Measurements from ENCODE around the gene SIPA1L3. TPM values are rescaled to one million over a fixed set of nuclear protein-coding genes. Genes with fewer than 3 reads are reported as not detected.

The SIPA1L3 gene
- total RNA-seq, 1 donor from 2014 or later: 8.8 TPM

GRCh38 chr19:38194061-38194701 is 287.2 kb downstream of the SIPA1L3 start:
- no peak for DNase-seq
- no peaks in the 10 kb centered on the region for H3K4me1 ChIP-seq
- no peaks in the 10 kb centered on the region for H3K27me3 ChIP-seq (ENCODE audit: low read depth)
- H3K4me3 ChIP-seq: no peak overlapping the region
- no peak overlapping the region for H3K27ac ChIP-seq (replicated peaks)
- H3K36me3 ChIP-seq: peaks cover 37% of the 10 kb centered on the region
- H3K9me3 ChIP-seq (replicated peaks): no peaks in the 10 kb centered on the region
- no peak for TF ChIP-seq CTCF (IDR thresholded peaks at IDR 0.05; ENCODE audit: borderline replicate concordance)
- intact Hi-C loops (cut with micrococcal nuclease): no loop called here

GRCh38 chr19:38195237-38195636 is 288.2 kb downstream of the SIPA1L3 start:
- TF ChIP-seq CTCF (IDR thresholded peaks at IDR 0.05; ENCODE audit: borderline replicate concordance): no peak
- peaks cover 45% of the 10 kb centered on the region for H3K36me3 ChIP-seq
- H3K27me3 ChIP-seq (ENCODE audit: low read depth): no peaks in the 10 kb centered on the region
- intact Hi-C loops (cut with micrococcal nuclease): no loop called here
- no peaks in the 10 kb centered on the region for H3K9me3 ChIP-seq (replicated peaks)
- no peak for DNase-seq
- no peak overlapping the region for H3K4me3 ChIP-seq
- H3K4me1 ChIP-seq: no peaks in the 10 kb centered on the region
- no peak overlapping the region for H3K27ac ChIP-seq (replicated peaks)

DNA sequence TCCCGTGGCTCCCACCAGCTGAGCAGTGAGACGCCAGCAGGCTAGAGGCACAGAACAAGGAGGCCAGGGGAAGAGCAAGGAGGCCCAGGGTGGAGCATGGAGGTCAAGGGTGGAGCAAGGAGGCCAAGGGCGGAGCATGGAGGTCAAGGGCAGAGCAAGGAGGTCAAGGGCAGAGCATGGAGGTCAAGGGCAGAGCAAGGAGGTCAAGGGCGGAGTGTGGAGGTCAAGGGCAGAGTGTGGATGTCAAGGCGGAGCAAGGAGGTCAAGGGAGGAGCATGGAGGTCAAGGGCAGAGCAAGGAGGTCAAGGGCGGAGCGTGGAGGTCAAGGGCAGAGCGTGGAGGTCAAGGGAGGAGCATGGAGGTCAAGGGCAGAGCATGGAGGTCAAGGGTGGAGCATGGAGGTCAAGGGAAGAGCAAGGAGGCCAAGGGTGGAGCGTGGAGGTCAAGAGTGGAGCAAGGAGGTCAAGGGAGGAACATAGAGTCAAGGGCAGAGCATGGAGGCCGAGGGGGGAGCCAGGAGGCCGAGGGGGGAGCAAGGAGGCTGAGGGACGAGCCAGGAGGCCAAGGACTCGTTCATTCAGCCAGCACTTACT is 289.3 kb downstream of the SIPA1L3 start:
- no peak for TF ChIP-seq CTCF (IDR thresholded peaks at IDR 0.05; ENCODE audit: borderline replicate concordance)
- no peak overlapping the region for H3K4me3 ChIP-seq
- no peak for DNase-seq
- H3K4me1 ChIP-seq: no peaks in the 10 kb centered on the region
- H3K27ac ChIP-seq (replicated peaks): no peak overlapping the region
- H3K36me3 ChIP-seq: peaks cover 51% of the 10 kb centered on the region
- no peaks in the 10 kb centered on the region for H3K27me3 ChIP-seq (ENCODE audit: low read depth)
- intact Hi-C loops (cut with micrococcal nuclease): no loop called here
- no peaks in the 10 kb centered on the region for H3K9me3 ChIP-seq (replicated peaks)

GRCh38 chr19:38196948-38197656 is 290.1 kb downstream of the SIPA1L3 start:
- intact Hi-C loops (cut with micrococcal nuclease): no loop called here
- DNase-seq: no peak
- Histone ChIP-seq H3K4me3 (no peak overlapping the region), H3K27ac (replicated peaks) (no peak overlapping the region), H3K4me1 (no peaks in the 10 kb centered on the region), H3K36me3 (peaks cover 51% of the 10 kb centered on the region), H3K27me3 (ENCODE audit: low read depth) (no peaks in the 10 kb centered on the region), H3K9me3 (replicated peaks) (no peaks in the 10 kb centered on the region)
- TF ChIP-seq CTCF (IDR thresholded peaks at IDR 0.05; ENCODE audit: borderline replicate concordance): no peak

DNA sequence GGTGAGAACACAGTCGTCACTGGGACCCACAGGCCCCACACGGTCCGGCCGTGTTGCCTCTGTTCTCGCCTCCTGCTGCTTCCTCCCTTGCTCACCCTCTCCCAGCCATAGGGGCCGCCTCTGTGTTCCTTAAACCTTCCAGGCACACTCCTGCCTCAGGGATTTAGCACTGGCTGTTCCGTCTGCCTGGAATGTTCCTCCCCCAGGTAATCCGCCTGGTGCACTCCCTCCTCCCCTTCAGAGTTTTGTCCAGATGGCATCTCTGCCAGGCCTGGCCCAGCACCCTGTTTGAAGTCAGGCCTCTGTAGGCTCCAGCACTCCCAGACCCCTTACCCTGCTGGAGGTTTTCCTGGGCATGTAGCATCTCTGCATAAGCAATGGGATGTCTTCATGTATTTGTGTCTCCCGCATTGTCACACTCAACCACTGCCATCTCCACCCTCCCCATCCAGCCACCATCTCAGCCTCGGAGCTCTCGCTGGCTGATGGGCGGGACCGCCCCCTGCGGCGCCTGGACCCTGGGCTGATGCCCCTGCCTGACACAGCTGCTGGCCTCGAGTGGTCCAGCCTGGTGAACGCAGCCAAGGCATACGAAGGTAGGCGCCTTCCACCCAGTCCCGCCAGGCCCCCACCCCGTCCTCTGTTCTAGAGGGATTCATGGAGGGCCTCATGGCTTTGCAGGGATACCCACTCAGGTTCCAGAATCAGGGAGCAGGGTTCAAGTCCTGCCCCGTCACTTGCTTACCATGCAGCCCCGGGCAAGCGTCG is 291.1 kb downstream of the SIPA1L3 start:
- no peak for DNase-seq
- peaks cover 53% of the 10 kb centered on the region for H3K36me3 ChIP-seq
- no peaks in the 10 kb centered on the region for H3K4me1 ChIP-seq
- no peak overlapping the region for H3K27ac ChIP-seq (replicated peaks)
- TF ChIP-seq CTCF (IDR thresholded peaks at IDR 0.05; ENCODE audit: borderline replicate concordance): no peak
- intact Hi-C loops (cut with micrococcal nuclease): no loop called here
- no peak overlapping the region for H3K4me3 ChIP-seq
- H3K27me3 ChIP-seq (ENCODE audit: low read depth): no peaks in the 10 kb centered on the region
- H3K9me3 ChIP-seq (replicated peaks): no peaks in the 10 kb centered on the region
